AG08396 (cell line): ENCODE measurements around the gene HELLS.
"Not testable (repeated sequence)": the region's sequence is repeated elsewhere in the genome, so short reads cannot be mapped to it uniquely, and the experiment has no call there.

ENCODE experiments used
- DNase-seq: peaks from one replicate; pipeline ENCODE4 v3.0.0; 2012; ENCODE audit warnings: low spot score, mixed read lengths

The HELLS gene

DNA sequence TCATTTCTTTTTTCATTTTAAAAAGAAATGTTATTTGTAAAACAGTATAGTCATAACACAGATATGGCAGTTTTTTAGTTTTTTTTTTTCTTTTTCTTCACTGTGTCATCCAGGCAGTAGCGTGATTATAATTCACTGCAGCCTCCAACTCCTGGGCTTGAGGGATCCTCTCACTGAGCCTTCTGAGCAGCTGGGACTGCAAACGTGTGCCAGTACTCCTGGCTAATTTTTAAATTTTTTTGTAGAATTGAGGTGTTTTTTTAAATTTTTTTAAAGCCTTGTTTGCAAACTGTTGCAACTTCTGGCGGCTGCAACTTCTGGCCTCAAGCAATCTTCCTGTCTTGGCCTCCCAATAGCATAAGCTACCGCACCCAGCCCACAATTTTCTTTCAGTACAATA lies 63.0 kb downstream of the HELLS start:
- no peak for DNase-seq

DNA sequence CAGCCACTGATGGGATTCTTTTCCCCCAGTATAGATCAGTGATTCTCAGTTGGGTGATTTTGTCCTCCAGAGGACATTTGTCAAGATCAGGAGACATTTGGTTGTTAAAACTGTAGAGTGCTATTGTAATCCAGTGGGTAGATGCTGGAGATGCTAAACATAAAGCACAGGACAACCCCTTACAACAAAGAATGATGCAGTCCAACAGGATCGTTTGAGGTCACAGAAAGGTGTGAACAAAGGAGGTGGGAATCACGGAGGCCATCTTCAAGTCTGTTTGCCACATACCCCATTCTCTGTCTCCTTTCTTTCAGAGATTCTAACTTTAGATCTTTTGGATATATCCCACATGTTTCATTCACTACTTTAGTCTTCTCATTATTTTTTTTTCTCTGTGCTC lies 69.0 kb downstream of the HELLS start:
- no peak for DNase-seq

DNA sequence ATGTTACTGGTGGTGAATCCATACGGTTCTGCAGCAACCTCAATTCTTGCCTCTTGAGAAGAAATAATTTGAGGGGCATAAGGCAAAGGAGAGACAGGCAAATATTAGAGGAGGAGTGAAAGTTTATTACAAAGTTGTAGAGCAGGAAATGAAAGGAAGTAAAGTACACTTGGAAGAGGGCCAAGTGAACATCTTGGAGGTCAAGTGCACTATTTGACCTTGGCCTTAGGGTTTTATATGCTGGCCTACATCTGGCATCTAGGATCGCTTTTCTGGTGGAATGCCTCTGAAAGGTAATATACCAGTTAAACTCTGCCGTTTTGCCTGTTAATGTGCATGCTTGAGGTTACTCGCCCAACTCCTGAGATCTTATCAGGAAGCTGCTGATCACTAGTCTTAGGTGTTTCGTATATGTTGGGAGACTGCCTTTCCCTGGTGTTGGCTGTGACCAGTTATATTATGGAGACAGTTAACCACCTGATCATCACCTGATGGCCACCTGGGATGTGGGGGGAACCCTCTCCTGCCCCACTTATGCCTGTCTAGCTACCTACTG lies 71.9 kb downstream of the HELLS start:
- no peak for DNase-seq

DNA sequence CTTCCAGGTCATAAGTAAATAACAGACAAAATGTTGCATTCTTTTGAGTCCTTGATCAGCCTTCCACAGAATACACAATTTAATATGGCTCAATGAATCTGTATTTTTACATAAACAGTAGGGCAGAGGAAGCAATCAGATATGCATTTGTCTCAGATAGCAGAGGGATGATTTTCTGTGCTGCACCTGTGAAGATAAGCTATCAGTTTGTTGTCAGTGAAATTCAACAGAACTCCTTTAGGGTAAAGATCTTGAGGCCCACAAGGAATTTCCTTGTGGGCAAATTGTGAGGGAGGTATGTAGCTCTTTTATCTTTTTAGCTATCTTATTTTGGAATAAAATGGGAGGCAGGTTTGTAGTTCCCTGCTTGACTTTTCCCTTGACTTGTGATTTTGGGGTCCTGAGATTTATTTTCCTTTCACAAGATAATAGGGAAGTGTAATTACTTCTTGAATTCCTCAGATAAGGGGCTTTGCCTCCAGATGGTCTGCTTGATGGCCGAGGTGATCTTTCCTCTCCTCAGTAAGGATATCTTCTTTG lies 77.1 kb downstream of the HELLS start:
- DNase-seq = no peak

DNA sequence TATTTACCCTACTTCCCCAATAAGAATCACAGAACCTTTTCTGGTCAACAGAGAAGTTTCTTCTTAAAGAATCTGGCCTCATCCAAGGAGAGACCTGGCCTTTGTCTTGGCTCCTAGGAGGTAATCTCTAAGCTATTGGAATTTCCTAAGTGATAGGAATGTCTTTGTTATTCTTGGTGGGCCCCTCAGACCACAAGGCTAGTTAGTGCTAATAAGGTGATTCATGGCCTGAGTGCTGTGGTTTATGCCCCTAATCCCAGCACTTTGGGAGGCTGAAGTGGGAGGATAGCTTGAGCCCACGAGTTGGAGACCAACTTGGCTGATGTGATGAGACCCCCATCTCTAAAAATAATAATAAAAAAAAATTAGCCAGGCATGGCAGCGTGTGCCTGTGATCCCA lies 78.0 kb downstream of the HELLS start:
- no peak for DNase-seq

GRCh38 chr10:94626476-94626875 lies 80.9 kb downstream of the HELLS start:
- peak; percentile 20 for DNase-seq

DNA sequence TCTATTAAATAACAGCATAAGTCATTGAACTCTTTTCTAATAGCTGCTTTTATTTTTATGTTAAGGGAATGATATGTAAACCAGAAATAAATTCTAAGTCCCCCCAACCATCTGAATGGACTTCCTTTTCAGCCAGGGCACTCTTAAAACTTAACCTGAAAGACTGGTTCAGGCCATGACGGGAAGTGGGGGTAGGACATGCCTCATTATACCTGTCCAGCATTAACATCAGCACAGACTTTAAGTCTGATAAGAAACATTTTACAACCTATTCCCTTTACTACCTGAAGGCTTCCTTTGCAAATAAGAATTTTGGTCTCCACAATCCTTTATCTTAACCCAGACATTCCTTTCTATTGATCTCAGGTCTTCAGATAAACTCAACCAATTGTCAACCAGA lies 81.9 kb downstream of the HELLS start:
- no peak for DNase-seq

GRCh38 chr10:94630017-94630688 lies 84.6 kb downstream of the HELLS start:
- peak; percentile 18 for DNase-seq

- DNase-seq = no peak
Observed at GRCh38 chr10:94631077-94631875, 85.7 kb downstream of the HELLS start.

GRCh38 chr10:94632954-94633353 lies 87.4 kb downstream of the HELLS start:
- no peak for DNase-seq

DNA sequence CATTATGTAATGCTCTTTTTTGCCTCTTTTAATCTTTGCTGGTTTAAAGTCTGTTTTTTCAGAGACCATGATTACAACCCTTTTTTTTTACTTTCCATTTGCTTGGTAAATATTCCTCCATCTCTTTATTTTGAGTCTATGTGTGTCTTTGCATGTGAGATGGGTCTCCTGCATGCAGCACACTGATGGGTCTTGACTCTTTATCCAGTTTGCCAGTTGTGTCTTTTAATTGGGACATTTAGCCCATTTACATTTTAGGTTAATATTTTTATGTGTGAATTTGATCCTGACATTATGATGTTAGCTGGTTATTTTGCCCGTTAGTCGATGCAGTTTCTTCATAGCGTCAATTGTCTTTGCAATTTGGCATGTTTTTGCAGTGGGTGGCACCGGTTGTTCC lies 92.5 kb downstream of the HELLS start:
- DNase-seq = not testable (repeated sequence)

DNA sequence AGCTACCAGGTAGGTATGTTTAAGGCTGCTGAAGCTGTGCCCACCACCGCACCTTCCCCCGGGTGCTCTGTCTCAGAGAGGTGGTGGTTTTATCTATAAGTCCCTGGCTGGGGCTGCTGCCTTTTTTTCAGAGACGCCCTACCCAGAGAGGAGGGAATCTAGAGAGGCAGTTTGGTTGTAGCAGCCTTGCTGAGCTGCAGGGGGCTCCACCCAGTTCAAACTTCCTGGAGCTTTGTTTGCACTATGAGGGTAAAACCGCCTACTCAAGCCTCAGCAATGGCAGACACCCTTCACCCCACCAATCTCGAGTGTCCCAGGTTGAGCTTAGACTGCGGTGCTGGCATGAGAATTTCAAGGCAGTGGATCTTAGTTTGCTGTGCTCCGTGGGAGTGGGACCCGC lies 94.3 kb downstream of the HELLS start:
- DNase-seq = no peak

- no peak for DNase-seq
Observed at GRCh38 chr10:94640562-94640961, 95.0 kb downstream of the HELLS start.

GRCh38 chr10:94641480-94641879 lies 95.9 kb downstream of the HELLS start:
- no peak for DNase-seq

DNA sequence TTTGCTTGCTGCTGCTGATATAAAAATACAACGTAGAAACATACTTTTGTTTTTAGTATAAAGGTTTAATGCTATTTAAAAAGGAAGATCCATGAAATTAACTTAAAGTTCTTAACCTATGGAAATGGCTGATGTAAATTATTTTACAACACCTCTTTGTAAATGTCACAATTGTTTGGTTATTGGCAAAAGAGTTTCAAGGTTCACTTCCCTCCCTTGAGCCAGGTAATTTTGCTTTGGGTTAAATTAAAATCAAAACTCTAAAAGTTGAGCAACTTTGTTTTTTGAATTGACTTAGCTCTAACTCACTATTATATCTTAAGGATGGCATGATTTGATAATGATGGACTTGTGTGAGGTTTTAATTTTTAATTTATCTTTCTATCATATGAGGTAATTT lies 98.8 kb downstream of the HELLS start:
- DNase-seq = no peak

DNA sequence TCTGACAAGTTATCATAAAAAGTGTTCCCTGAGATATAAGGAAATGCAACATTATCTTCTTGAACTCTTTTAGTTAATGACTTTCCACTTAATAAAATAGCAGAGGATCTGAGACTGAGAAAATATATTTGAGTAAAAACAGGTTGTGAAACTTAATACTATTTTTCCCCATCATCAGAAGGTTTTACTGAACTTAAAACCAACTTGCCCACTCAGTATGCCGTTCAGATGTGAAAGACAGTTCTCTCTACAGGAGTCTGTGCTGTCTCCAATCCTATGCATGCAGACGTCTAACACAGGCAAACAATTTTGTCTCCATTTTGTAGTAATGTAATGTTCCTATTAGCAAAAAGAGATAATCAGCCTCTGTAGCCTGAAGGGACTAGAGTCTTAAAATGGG lies 99.7 kb downstream of the HELLS start:
- DNase-seq = no peak
